HG02943 (cell line): ENCODE results near the gene STARD10.

Experiments used
- ATAC-seq: cut with Tn5 transposase; IDR thresholded peaks from one replicate; pipeline ENCODE4 v1.9.1; 2021; ENCODE audit warnings: mild to moderate bottlenecking, low read depth, moderate library complexity; ENCODE audit not compliant: unreplicated experiment

STARD10 gene

GRCh38 chr11:72782081-72782920, 11.5 kb downstream of the STARD10 start:
- no peak for ATAC-seq

- ATAC-seq, result no peak
These were observed 12.3 kb downstream of the STARD10 start for GRCh38 chr11:72781313-72782080.

- no peak for ATAC-seq
These were observed 12.9 kb downstream of the STARD10 start for GRCh38 chr11:72781063-72781312.

GRCh38 chr11:72780296-72781062, 13.4 kb downstream of the STARD10 start:
- no peak for ATAC-seq

GRCh38 chr11:72779495-72780128, 14.2 kb downstream of the STARD10 start:
- no peak for ATAC-seq

- no peak for ATAC-seq
These were observed 15.0 kb downstream of the STARD10 start for GRCh38 chr11:72778535-72779494.

- ATAC-seq, result no peak
These were observed 16.0 kb downstream of the STARD10 start for GRCh38 chr11:72777755-72778278.

GRCh38 chr11:72776844-72777754, 16.7 kb downstream of the STARD10 start:
- ATAC-seq, result no peak

- no peak for ATAC-seq
These were observed 17.6 kb downstream of the STARD10 start for GRCh38 chr11:72776117-72776843.

GRCh38 chr11:72775288-72776110, 18.3 kb downstream of the STARD10 start:
- ATAC-seq, result no peak

GRCh38 chr11:72774499-72774898, 19.3 kb downstream of the STARD10 start:
- no peak for ATAC-seq

GRCh38 chr11:72773696-72774095, 20.2 kb downstream of the STARD10 start:
- ATAC-seq, result no peak

GRCh38 chr11:72773291-72773690, 20.6 kb downstream of the STARD10 start:
- ATAC-seq, result no peak

- no peak for ATAC-seq
These were observed 21.8 kb downstream of the STARD10 start for GRCh38 chr11:72772059-72772458.

GRCh38 chr11:72771507-72771906, 22.3 kb downstream of the STARD10 start:
- ATAC-seq, result no peak

GRCh38 chr11:72770799-72771198, 23.0 kb downstream of the STARD10 start:
- no peak for ATAC-seq

- ATAC-seq, result no peak
These were observed 24.2 kb downstream of the STARD10 start for GRCh38 chr11:72769680-72770079.
